Measurements from ENCODE around the gene KIF13A. TPM values are rescaled to one million over a fixed set of nuclear protein-coding genes. Genes with fewer than 3 reads are reported as not detected.
"Not testable (repeated sequence)": the region's sequence is repeated elsewhere in the genome, so short reads cannot be mapped to it uniquely, and the experiment has no call there.

KIF13A gene
- total RNA-seq, 4 donors from 2014 or later = 14.9 to 66.9 (median 37.3) TPM

GRCh38 chr6:17984399-17984798, 3.0 kb downstream of the KIF13A start:
- Histone ChIP-seq H3K27ac (peak overlapping the region in 1 of 2 donors; percentile 98), H3K4me3 (no peak overlapping the region)
- TF ChIP-seq CTCF (IDR thresholded peaks at IDR 0.05) (no peak), POLR2A (IDR thresholded peaks at IDR 0.05) (no peak)

GRCh38 chr6:17983730-17984129, 3.7 kb downstream of the KIF13A start:
- Histone ChIP-seq H3K36me3 (no peaks in the 10 kb centered on the region), H3K4me1 (peaks cover 0 to 2% of the 10 kb centered on the region in 2 donors), H3K4me3 (no peak overlapping the region), H3K27ac (no peak overlapping the region), H3K27me3 (no peaks in the 10 kb centered on the region), H3K9me3 (no peaks in the 10 kb centered on the region)
- DNase-seq = no peak
- intact Hi-C loops (cut with DNase I; ENCODE audit: low total_unique reads) = no loop called here
- TF ChIP-seq CTCF (IDR thresholded peaks at IDR 0.05) (no peak), POLR2A (IDR thresholded peaks at IDR 0.05) (no peak)

More at GRCh38 chr6:17984399-17984798, 3.0 kb downstream of the KIF13A start:
- Histone ChIP-seq H3K27me3 (no peaks in the 10 kb centered on the region), H3K36me3 (no peaks in the 10 kb centered on the region), H3K4me1 (peaks cover 0 to 5% of the 10 kb centered on the region in 2 donors), H3K9me3 (no peaks in the 10 kb centered on the region)
- intact Hi-C loops (cut with DNase I; ENCODE audit: low total_unique reads) = no loop called here
- DNase-seq = no peak

DNA sequence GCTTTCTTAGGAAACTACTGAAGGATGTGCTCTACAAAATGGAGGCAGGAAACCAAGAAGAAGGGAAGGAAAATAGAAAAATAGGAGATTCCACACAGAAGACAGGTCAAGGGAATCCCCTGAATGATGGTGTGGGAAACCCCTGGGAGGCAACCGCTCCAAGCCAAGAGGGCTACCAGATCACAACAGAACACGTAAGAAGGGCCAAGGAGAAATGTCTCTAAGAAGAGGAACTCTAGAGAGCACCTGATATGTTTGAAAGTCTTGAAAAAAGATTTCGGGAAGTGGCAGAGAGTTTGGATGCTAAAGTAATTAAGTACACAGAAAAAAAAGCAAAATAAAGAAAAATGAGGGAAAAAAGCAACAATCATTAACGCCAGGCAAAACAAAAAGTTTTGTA, 7.1 kb downstream of the KIF13A start:
- Histone ChIP-seq H3K27me3 (no peaks in the 10 kb centered on the region), H3K36me3 (no peaks in the 10 kb centered on the region), H3K4me3 (no peak overlapping the region), H3K4me1 (no peaks in the 10 kb centered on the region), H3K9me3 (no peaks in the 10 kb centered on the region), H3K27ac (peak overlapping the region in 1 of 2 donors; percentile 5)
- no peak for DNase-seq
- intact Hi-C loops (cut with DNase I; ENCODE audit: low total_unique reads) = no loop called here
- TF ChIP-seq POLR2A (IDR thresholded peaks at IDR 0.05) = no peak
- no peak for TF ChIP-seq CTCF (IDR thresholded peaks at IDR 0.05)

DNA sequence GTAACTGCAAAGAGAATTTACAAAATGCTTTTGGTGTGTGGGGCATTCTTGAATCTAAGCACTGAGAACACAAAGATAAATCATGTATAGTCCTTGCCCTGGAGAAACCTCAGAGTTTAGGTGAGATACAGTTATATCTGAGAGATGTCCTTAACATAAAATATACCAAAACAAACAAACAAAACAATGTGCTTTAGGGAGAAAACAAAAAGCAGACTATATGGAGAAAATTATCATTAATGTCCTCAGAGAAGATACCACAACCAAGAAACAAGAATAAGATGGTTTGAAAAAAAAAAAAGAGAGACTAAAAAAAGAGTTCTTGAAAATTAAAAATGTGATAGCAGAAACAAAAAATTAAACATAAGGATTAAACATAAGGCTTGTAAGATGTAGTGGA, 8.0 kb downstream of the KIF13A start:
- no peaks in the 10 kb centered on the region for H3K9me3 ChIP-seq
- intact Hi-C loops (cut with DNase I; ENCODE audit: low total_unique reads) = no loop called here
- H3K27me3 ChIP-seq = no peaks in the 10 kb centered on the region
- TF ChIP-seq CTCF (IDR thresholded peaks at IDR 0.05) (no peak), POLR2A (IDR thresholded peaks at IDR 0.05) (no peak)
- H3K4me3 ChIP-seq = no peak overlapping the region
- H3K27ac ChIP-seq = no peak overlapping the region
- no peak for DNase-seq
- H3K4me1 ChIP-seq = no peaks in the 10 kb centered on the region
- no peaks in the 10 kb centered on the region for H3K36me3 ChIP-seq

GRCh38 chr6:17976258-17976657, 11.2 kb downstream of the KIF13A start:
- DNase-seq; H3K27me3 ChIP-seq; H3K4me1 ChIP-seq; H3K36me3 ChIP-seq; intact Hi-C loops (cut with DNase I; ENCODE audit: low total_unique reads); H3K9me3 ChIP-seq; H3K27ac ChIP-seq; H3K4me3 ChIP-seq: not testable (repeated sequence)
